Measurements from ENCODE around the gene PIP5K1B.

DNA sequence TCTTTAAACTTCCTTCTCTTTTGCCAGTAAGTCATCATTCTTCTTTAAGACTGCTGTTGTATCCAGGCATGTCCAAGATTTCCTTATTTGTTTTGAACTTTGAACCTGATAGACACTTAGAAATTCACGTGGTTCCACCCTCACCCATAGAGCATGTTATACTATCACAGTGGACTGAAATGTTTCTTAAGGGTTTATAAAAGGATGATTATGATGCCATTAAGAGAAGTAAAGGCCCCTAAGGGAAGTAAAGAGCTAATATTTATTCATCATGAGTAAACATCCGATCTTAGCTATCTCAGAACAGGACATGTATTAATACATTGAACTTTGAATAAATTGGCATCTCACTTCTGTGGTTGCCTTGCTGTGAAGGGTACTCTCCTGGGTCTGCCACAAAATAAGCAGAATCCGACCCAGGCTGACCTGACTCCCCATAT, 259.1 kb downstream of the PIP5K1B start:
- TF ChIP-seq, protein P1, sequence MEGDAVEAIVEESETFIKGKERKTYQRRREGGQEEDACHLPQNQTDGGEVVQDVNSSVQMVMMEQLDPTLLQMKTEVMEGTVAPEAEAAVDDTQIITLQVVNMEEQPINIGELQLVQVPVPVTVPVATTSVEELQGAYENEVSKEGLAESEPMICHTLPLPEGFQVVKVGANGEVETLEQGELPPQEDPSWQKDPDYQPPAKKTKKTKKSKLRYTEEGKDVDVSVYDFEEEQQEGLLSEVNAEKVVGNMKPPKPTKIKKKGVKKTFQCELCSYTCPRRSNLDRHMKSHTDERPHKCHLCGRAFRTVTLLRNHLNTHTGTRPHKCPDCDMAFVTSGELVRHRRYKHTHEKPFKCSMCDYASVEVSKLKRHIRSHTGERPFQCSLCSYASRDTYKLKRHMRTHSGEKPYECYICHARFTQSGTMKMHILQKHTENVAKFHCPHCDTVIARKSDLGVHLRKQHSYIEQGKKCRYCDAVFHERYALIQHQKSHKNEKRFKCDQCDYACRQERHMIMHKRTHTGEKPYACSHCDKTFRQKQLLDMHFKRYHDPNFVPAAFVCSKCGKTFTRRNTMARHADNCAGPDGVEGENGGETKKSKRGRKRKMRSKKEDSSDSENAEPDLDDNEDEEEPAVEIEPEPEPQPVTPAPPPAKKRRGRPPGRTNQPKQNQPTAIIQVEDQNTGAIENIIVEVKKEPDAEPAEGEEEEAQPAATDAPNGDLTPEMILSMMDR (IDR thresholded peaks at IDR 0.05) = no peak
- no peak for TF ChIP-seq POLR2A (IDR thresholded peaks at IDR 0.05)
